Panc1 (cell line): Measurements from ENCODE around the gene DNAJB7. TPM values are rescaled to one million over a fixed set of nuclear protein-coding genes. Genes with fewer than 3 reads are reported as not detected.
"Not testable (repeated sequence)": the region's sequence is repeated elsewhere in the genome, so short reads cannot be mapped to it uniquely, and the experiment has no call there.

Experiments
- ATAC-seq: fragments of 200-7000 bp; cut with Tn5 transposase; 2 replicates; pipeline ENCODE4 v1.9.1; 2020; ENCODE audit warnings: mild to moderate bottlenecking, moderate library complexity
- BruUV-seq: library from RNA; stranded (reverse); fragments of 400-500 nt; replicated peaks from 2 replicates; lab custom pipeline; 2021; lab: Mats Ljungman, UMichigan
- CTCF ChIA-PET: fragments of 300-600 bp; sonication (Branson Sonifier 250); formaldehyde crosslinking; loops from one replicate; lab custom pipeline; 2022; ENCODE audit warnings: antibody characterized with exemption; lab: Charles Lee
- POLR2A ChIA-PET: fragments of 300-600 bp; sonication (Branson Sonifier 250); formaldehyde crosslinking; loops from one replicate; lab custom pipeline; 2022; ENCODE audit warnings: antibody characterized with exemption; lab: Charles Lee
- DNase-seq: peaks from one replicate; pipeline ENCODE4 v3.0.0-alpha.2; 2010; ENCODE audit warnings: low read depth, low spot score
- H3K27ac ChIP-seq: 2 replicates; pipeline ENCODE4 v1.5.1; 2011; ENCODE audit warnings: mild to moderate bottlenecking, low read length, inconsistent platforms
- H3K27me3 ChIP-seq: fragments of 200-500 bp; sonication (Bioruptor generic); 2 replicates; pipeline ENCODE4 v1.6.0; 2014; ENCODE audit warnings: low read length, inconsistent platforms; ENCODE audit not compliant: control insufficient read depth, insufficient read depth
- H3K36me3 ChIP-seq: fragments of 200-500 bp; sonication (Bioruptor generic); 2 replicates; pipeline ENCODE4 v1.5.1; 2014; ENCODE audit warnings: inconsistent platforms, mild to moderate bottlenecking, low read length, moderate library complexity; ENCODE audit not compliant: control insufficient read depth, insufficient read depth
- H3K4me1 ChIP-seq: 2 replicates; pipeline ENCODE4 v1.5.1; 2011; ENCODE audit warnings: inconsistent platforms, mild to moderate bottlenecking, low read length, moderate library complexity; ENCODE audit not compliant: control insufficient read depth, insufficient read depth
- H3K4me3 ChIP-seq, 2 experiments: 2 replicates each; pipeline ENCODE4 v1.5.1; 2011 to 2012; ENCODE audit warnings: low read depth in 2 of 2, low read length in 2 of 2, mild to moderate bottlenecking in 2 of 2, inconsistent platforms in 1 of 2, moderate library complexity in 1 of 2
- H3K9me3 ChIP-seq: fragments of 200-500 bp; sonication (Bioruptor generic); 2 replicates; pipeline ENCODE4 v1.5.1; 2014; ENCODE audit warnings: low read depth, mild to moderate bottlenecking, inconsistent platforms, low read length, moderate library complexity; ENCODE audit not compliant: control insufficient read depth, insufficient read depth
- CTCF ChIP-seq: fragments of 450-650 bp; IDR thresholded peaks from 2 replicates; pipeline ENCODE4 v1.5.1; 2017; ENCODE audit warnings: mild to moderate bottlenecking
- POLR2AphosphoS5 ChIP-seq: IDR thresholded peaks from 2 replicates; pipeline ENCODE4 v1.6.1; 2012; ENCODE audit warnings: mild to moderate bottlenecking, low read depth, low read length, moderate library complexity
- REST ChIP-seq, 2 experiments: IDR thresholded peaks; 2 replicates each; pipeline ENCODE4 v1.6.1; 2011 to 2012; ENCODE audit warnings: low read depth in 2 of 2, control low read depth in 1 of 2, low read length in 1 of 2, mild to moderate bottlenecking in 1 of 2, moderate library complexity in 1 of 2; ENCODE audit not compliant: insufficient read depth in 1 of 2
- SIN3A ChIP-seq: IDR thresholded peaks from 2 replicates; pipeline ENCODE4 v1.6.1; 2012; ENCODE audit warnings: low read depth, mild to moderate bottlenecking, low read length, moderate library complexity, borderline replicate concordance; ENCODE audit not compliant: insufficient read depth
- TCF7L2 ChIP-seq: IDR thresholded peaks from 2 replicates; pipeline ENCODE4 v1.6.1; 2011; ENCODE audit warnings: mild to moderate bottlenecking, low read depth, low read length, inconsistent platforms
- in situ Hi-C: cut with HindIII; loops from 2 replicates; pipeline ENCODE4 v1.10.0; 2016; ENCODE audit warnings: low sequenced_read_pairs, low pct_unique_long_range_greater_than_20kb
- intact Hi-C: fragments of 100-400 bp; cut with micrococcal nuclease; formaldehyde crosslinking; loops from one replicate; pipeline ENCODE4 v1.10.0; 2022; ENCODE audit not compliant: unreplicated experiment
- total RNA-seq: library from RNA; stranded (reverse); gene quantifications from one replicate; pipeline ENCODE4 v1.2.1, GENCODE V29; 2021; ENCODE audit not compliant: unreplicated experiment

The DNAJB7 gene
- total RNA-seq, 1 experiment from 2014 or later: not detected

- no TSS peak for BruUV-seq
- CTCF ChIA-PET: no interaction called here
- in situ Hi-C loops: no loop called here
Measured at GRCh38 chr22:40874016-40874415, 12.1 kb upstream of the DNAJB7 start.

GRCh38 chr22:40868379-40868778 is 6.5 kb upstream of the DNAJB7 start:
- CTCF ChIA-PET, intact Hi-C loops, ATAC-seq, H3K27ac ChIP-seq, H3K27me3 ChIP-seq, H3K36me3 ChIP-seq, H3K4me3 ChIP-seq, H3K9me3 ChIP-seq, DNase-seq, BruUV-seq, H3K4me1 ChIP-seq, in situ Hi-C loops: not testable (repeated sequence)
- POLR2A ChIA-PET: interaction anchor here (0.6 to 0.7 kb wide), 2 partner anchors 60 to 447 kb away, joined by 5 read pairs; no protein-coding TSS in a partner anchor

More at GRCh38 chr22:40874016-40874415, 12.1 kb upstream of the DNAJB7 start:
- ATAC-seq (no peak), DNase-seq (no peak)
- TF ChIP-seq CTCF: no peak
- TF ChIP-seq SIN3A: no peak
- TF ChIP-seq REST (IDR thresholded peaks at IDR 0.05; ENCODE audit: insufficient read depth in 1 of 2, low read depth in 2 of 2, low read length in 1 of 2): no peak
- no peak for TF ChIP-seq TCF7L2
- TF ChIP-seq POLR2AphosphoS5: no peak
- H3K4me3 ChIP-seq: no peak overlapping the region
- intact Hi-C loops: no loop called here
- H3K4me1 ChIP-seq: no peaks in the 10 kb centered on the region
- H3K27ac ChIP-seq: no peak overlapping the region
- H3K9me3 ChIP-seq: no peaks in the 10 kb centered on the region
- 0 out of 2 replicates have a peak, but pooled peaks cover 6% of the 10 kb centered on the region for H3K36me3 ChIP-seq
- POLR2A ChIA-PET: no interaction called here
- no peaks in the 10 kb centered on the region for H3K27me3 ChIP-seq

GRCh38 chr22:40867109-40867508 is 5.2 kb upstream of the DNAJB7 start:
- intact Hi-C loops (no loop called here), in situ Hi-C loops (no loop called here)
- ChIA-PET CTCF (no interaction called here), POLR2A (interaction anchor here (0.6 to 0.7 kb wide), 3 partner anchors 10 to 165 kb away, joined by 3 to 4 read pairs (median 3); no protein-coding TSS in a partner anchor)
- no peaks in the 10 kb centered on the region for H3K9me3 ChIP-seq
- H3K27ac ChIP-seq: no peak overlapping the region
- TF ChIP-seq REST (IDR thresholded peaks at IDR 0.05; ENCODE audit: insufficient read depth in 1 of 2, low read depth in 2 of 2, low read length in 1 of 2): no peak
- H3K27me3 ChIP-seq: no peaks in the 10 kb centered on the region
- no TSS peak for BruUV-seq
- 0 out of 2 replicates have a peak, but pooled peaks cover 4% of the 10 kb centered on the region for H3K36me3 ChIP-seq
- H3K4me1 ChIP-seq: no peaks in the 10 kb centered on the region; the same call in 1 of the 2 replicates
- ATAC-seq: no peak
- H3K4me3 ChIP-seq: no peak overlapping the region
- no peak for DNase-seq
